ENCODE results near the gene TNRC6C.

DNA sequence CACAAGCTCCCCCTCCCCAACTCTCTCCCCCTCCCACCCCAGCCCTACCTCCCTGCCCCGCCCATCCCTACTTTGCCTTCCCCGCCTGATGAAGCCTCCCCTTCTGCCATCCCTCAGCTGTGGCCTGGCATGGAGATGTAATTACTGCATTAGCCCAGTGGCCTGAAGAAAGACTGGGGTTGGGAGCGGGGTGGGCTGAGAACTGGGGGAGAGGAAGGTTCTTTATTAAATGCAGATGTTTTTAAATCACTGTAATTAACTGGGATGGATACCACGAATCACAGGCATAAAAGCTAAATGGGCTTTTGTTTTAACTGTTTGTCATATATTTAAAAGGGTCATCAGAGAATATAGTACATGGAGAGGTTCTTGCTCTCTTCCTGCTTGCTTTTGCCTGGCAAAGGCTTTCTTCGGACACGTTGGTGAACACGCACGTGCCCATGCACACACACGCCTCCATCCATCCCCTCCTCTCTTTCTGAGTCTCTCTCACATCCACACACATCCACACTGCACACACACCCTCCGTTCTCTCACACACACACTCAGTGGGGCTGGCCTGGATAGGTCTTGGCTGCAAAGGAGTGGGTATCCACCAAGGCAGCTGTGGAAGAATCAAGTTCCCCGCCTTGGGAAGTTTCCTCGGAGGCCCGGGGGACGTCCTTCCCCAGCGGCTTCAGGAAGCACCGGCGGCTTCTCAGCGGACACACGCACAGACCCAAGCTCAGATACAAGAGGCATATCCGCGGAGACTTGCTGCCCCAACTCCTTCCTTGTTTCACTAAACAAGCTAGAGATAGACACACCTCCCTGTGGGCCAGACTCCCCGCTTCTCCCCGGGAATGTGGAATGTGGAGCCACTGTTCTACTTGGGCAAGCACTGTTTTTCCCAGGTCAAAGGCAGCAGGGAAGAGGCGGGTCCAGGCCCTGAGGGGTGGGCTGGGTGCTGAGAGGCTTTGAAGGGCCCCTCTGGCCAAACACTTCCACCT lies 27.4 kb upstream of the TNRC6C start:
- TF ChIP-seq CTCF (conservative IDR thresholded peaks at IDR 0.05): no peak
- TF ChIP-seq ZFX (IDR thresholded peaks at IDR 0.05): no peak
